GM23338 (cell line): ENCODE data around the gene DOCK11. TPM values are rescaled to one million over a fixed set of nuclear protein-coding genes. Genes with fewer than 3 reads are reported as not detected.

Source experiments
- ATAC-seq: fragments of 200-7000 bp; cut with Tn5 transposase; 3 replicates; pipeline ENCODE4 v1.9.1; 2020
- DNase-seq: peaks from one replicate; pipeline ENCODE4 v3.0.0-alpha.2; 2015; ENCODE audit warnings: low spot score
- H2AFZ ChIP-seq: fragments of 200-600 bp; sonication (generic); 2 replicates; pipeline ENCODE4 v1.8.0; 2016; ENCODE audit warnings: antibody characterized with exemption, mild to moderate bottlenecking, moderate library complexity
- H3F3A ChIP-seq: fragments of 200-600 bp; sonication (generic); replicated peaks from 2 replicates; pipeline ENCODE4 v1.8.0; 2017; ENCODE audit warnings: antibody characterized with exemption, mixed run types, low read depth
- H3K27ac ChIP-seq: fragments of 200-600 bp; sonication (generic); 2 replicates; pipeline ENCODE4 v1.6.1; 2016; ENCODE audit warnings: low read depth
- H3K27me3 ChIP-seq: fragments of 200-600 bp; sonication (generic); 2 replicates; pipeline ENCODE4 v1.8.0; 2016; ENCODE audit warnings: mild to moderate bottlenecking, mixed run types, moderate library complexity; ENCODE audit not compliant: insufficient read depth
- H3K36me3 ChIP-seq: fragments of 200-600 bp; sonication (generic); 2 replicates; pipeline ENCODE4 v1.8.0; 2016; ENCODE audit warnings: mild to moderate bottlenecking; ENCODE audit not compliant: insufficient read depth
- H3K4me1 ChIP-seq: fragments of 200-600 bp; sonication (generic); 2 replicates; pipeline ENCODE4 v1.8.0; 2016; ENCODE audit warnings: mild to moderate bottlenecking, moderate library complexity; ENCODE audit not compliant: insufficient read depth
- H3K4me2 ChIP-seq: fragments of 200-600 bp; sonication (generic); 2 replicates; pipeline ENCODE4 v1.7.1; 2017; ENCODE audit warnings: mixed run types
- H3K4me3 ChIP-seq: fragments of 200-600 bp; sonication (generic); 2 replicates; pipeline ENCODE4 v1.6.1; 2016; ENCODE audit warnings: mixed run types
- H3K79me2 ChIP-seq: fragments of 200-600 bp; sonication (generic); replicated peaks from 2 replicates; pipeline ENCODE4 v1.8.0; 2017; ENCODE audit warnings: mild to moderate bottlenecking; ENCODE audit not compliant: insufficient read depth
- H3K9me2 ChIP-seq: fragments of 200-600 bp; sonication (generic); 2 replicates; pipeline ENCODE4 v1.8.0; 2017; ENCODE audit not compliant: insufficient read depth
- H4K20me1 ChIP-seq: fragments of 200-600 bp; sonication (generic); replicated peaks from 2 replicates; pipeline ENCODE4 v1.8.0; 2017; ENCODE audit warnings: mild to moderate bottlenecking; ENCODE audit not compliant: insufficient read depth
- H3K27ac Mint-ChIP-seq: 2 replicates; pipeline ENCODE4 v1.8.0; 2020; ENCODE audit warnings: inconsistent platforms, mild to moderate bottlenecking, moderate library complexity, mixed read lengths
- H3K27me3 Mint-ChIP-seq: 3 replicates; pipeline ENCODE4 v1.8.0; 2022; ENCODE audit warnings: low read depth, mild to moderate bottlenecking, moderate library complexity, mixed read lengths, inconsistent platforms; ENCODE audit not compliant: insufficient read depth, poor library complexity
- H3K36me3 Mint-ChIP-seq: 3 replicates; pipeline ENCODE4 v1.8.0; 2021; ENCODE audit warnings: low read depth, mild to moderate bottlenecking, inconsistent platforms, moderate library complexity, mixed read lengths
- H3K4me1 Mint-ChIP-seq: 3 replicates; pipeline ENCODE4 v1.8.0; 2020; ENCODE audit warnings: mild to moderate bottlenecking, inconsistent platforms, mixed read lengths
- H3K4me3 Mint-ChIP-seq: 3 replicates; pipeline ENCODE4 v1.8.0; 2021; ENCODE audit warnings: moderate library complexity, mild to moderate bottlenecking, inconsistent platforms, mixed read lengths
- H3K9me3 Mint-ChIP-seq: 3 replicates; pipeline ENCODE4 v1.8.0; 2020; ENCODE audit warnings: moderate library complexity, mild to moderate bottlenecking, inconsistent platforms, mixed read lengths
- CREB1 ChIP-seq: fragments of 250-450 bp; sonication (Bioruptor Pico); IDR thresholded peaks from 2 replicates; pipeline ENCODE4 v1.5.0; 2020; ENCODE audit warnings: low read depth, mild to moderate bottlenecking, moderate library complexity
- CTCF ChIP-seq, 2 experiments: fragments of 200-600 bp in 1 of 2; sonication (generic) in 1 of 2; conservative IDR thresholded peaks; 2 replicates each; pipeline versions ENCODE4 v1.5.1 to v1.6.1; 2016 to 2017; ENCODE audit warnings: antibody characterized with exemption in 2 of 2, low read depth in 2 of 2, mild to moderate bottlenecking in 2 of 2, moderate library complexity in 1 of 2
- EZH2 ChIP-seq: fragments of 200-600 bp; sonication (generic); IDR thresholded peaks from one replicate; pipeline ENCODE4 v1.8.0; 2017; ENCODE audit warnings: antibody characterized with exemption, mild to moderate bottlenecking, low read depth; ENCODE audit not compliant: unreplicated experiment
- EZH2phosphoT487 ChIP-seq: fragments of 200-600 bp; sonication (generic); IDR thresholded peaks from one replicate; pipeline ENCODE4 v1.8.1; 2018; ENCODE audit warnings: antibody characterized with exemption; ENCODE audit not compliant: unreplicated experiment
- JUNB ChIP-seq: IDR thresholded peaks from one replicate; pipeline ENCODE4 v1.6.1; 2016; ENCODE audit warnings: antibody characterized with exemption; ENCODE audit not compliant: unreplicated experiment
- NANOG ChIP-seq: IDR thresholded peaks from 2 replicates; pipeline ENCODE4 v1.6.1; 2016; ENCODE audit warnings: antibody characterized with exemption, borderline replicate concordance
- POLR2AphosphoS5 ChIP-seq: IDR thresholded peaks from 2 replicates; pipeline ENCODE4 v1.6.1; 2016; ENCODE audit warnings: antibody characterized with exemption, low read depth
- ZNF331 ChIP-seq: fragments of 250-450 bp; sonication (Bioruptor Pico); IDR thresholded peaks from 2 replicates; pipeline ENCODE4 v1.5.0; 2020; ENCODE audit warnings: low read depth, mild to moderate bottlenecking, moderate library complexity
- ZNF462 ChIP-seq: fragments of 250-450 bp; sonication (Bioruptor Pico); IDR thresholded peaks from 2 replicates; pipeline ENCODE4 v1.5.0; 2020; ENCODE audit warnings: mild to moderate bottlenecking, moderate library complexity
- polyA plus RNA-seq: library from polyadenylated mRNA; unstranded; fragments of >200 nt; fragmentation: Nextera tagmentation; extraction: Ambion mirVana; gene quantifications from 2 replicates; pipeline ENCODE4 v1.2.1, GENCODE V29; 2016
- total RNA-seq: library from RNA; depleted of rRNA; stranded (reverse); fragments of >200 nt; shearing (Covaris generic); gene quantifications from 2 replicates; pipeline ENCODE4 v1.2.3, GENCODE V29; 2014

The DOCK11 gene
- total and polyA plus RNA-seq, 2 experiments from 2014 or later, result 6.0 to 12.3 TPM

GRCh38 chrX:118679290-118679689 lies 183.7 kb downstream of the DOCK11 start:
- no peak for TF ChIP-seq ZNF331 (CRISPR knock-in tag)
- peak; percentile 20; a peak in 1 of 4 replicates for TF ChIP-seq CTCF (conservative IDR thresholded peaks at IDR 0.05; ENCODE audit: low read depth in 2 of 2)
- no peaks in the 10 kb centered on the region for H3K79me2 ChIP-seq
- H3K27ac Mint-ChIP-seq, result no peak overlapping the region
- H3K4me3 Mint-ChIP-seq, result no peak overlapping the region
- H2AFZ ChIP-seq, result no peak overlapping the region
- no peaks in the 10 kb centered on the region for H3K36me3 Mint-ChIP-seq
- H3K9me2 ChIP-seq, result no peaks in the 10 kb centered on the region
- H3F3A ChIP-seq, result no peaks in the 10 kb centered on the region
- H3K4me1 ChIP-seq, result no peaks in the 10 kb centered on the region
- H3K27ac ChIP-seq, result no peak overlapping the region
- DNase-seq (peak; percentile 9), ATAC-seq (no peak)
- no peaks in the 10 kb centered on the region for H3K27me3 ChIP-seq
- H3K4me1 Mint-ChIP-seq, result peaks cover 2% of the 10 kb centered on the region; the same call in 1 of the 3 replicates
- no peaks in the 10 kb centered on the region for H3K27me3 Mint-ChIP-seq
- no peaks in the 10 kb centered on the region for H3K9me3 Mint-ChIP-seq
- no peaks in the 10 kb centered on the region for H3K36me3 ChIP-seq
- no peak overlapping the region for H3K4me3 ChIP-seq
- H3K4me2 ChIP-seq, result no peak overlapping the region
- no peaks in the 10 kb centered on the region for H4K20me1 ChIP-seq

GRCh38 chrX:118682258-118683014 lies 186.8 kb downstream of the DOCK11 start:
- Histone ChIP-seq H3K4me3 (no peak overlapping the region), H3K9me2 (no peaks in the 10 kb centered on the region), H3K4me1 (no peaks in the 10 kb centered on the region), H3K79me2 (no peaks in the 10 kb centered on the region), H3K36me3 (no peaks in the 10 kb centered on the region), H3K27me3 (no peaks in the 10 kb centered on the region), H4K20me1 (no peaks in the 10 kb centered on the region), H3K27ac (no peak overlapping the region), H2AFZ (no peak overlapping the region), H3F3A (no peaks in the 10 kb centered on the region), H3K4me2 (no peak overlapping the region)
- no peaks in the 10 kb centered on the region for H3K27me3 Mint-ChIP-seq
- H3K4me1 Mint-ChIP-seq, result peaks cover 2% of the 10 kb centered on the region; the same call in 1 of the 3 replicates
- H3K4me3 Mint-ChIP-seq, result no peak overlapping the region
- H3K36me3 Mint-ChIP-seq, result no peaks in the 10 kb centered on the region
- H3K27ac Mint-ChIP-seq, result no peak overlapping the region
- no peaks in the 10 kb centered on the region for H3K9me3 Mint-ChIP-seq
- ATAC-seq (no peak), DNase-seq (no peak)
- TF ChIP-seq EZH2, result no peak
- no peak for TF ChIP-seq JUNB
- no peak for TF ChIP-seq EZH2phosphoT487
- no peak for TF ChIP-seq NANOG
- TF ChIP-seq CTCF (conservative IDR thresholded peaks at IDR 0.05; ENCODE audit: low read depth in 2 of 2), result no peak
- no peak for TF ChIP-seq CREB1 (CRISPR knock-in tag)
- TF ChIP-seq ZNF462 (CRISPR knock-in tag), result no peak
- TF ChIP-seq POLR2AphosphoS5, result no peak
